GM18951 (cell line): ENCODE measurements around the gene CNTFR.

Experiments used
- POLR2A ChIP-seq: IDR thresholded peaks from 4 replicates; pipeline ENCODE4 v1.6.1; 2011; ENCODE audit warnings: mild to moderate bottlenecking; ENCODE audit not compliant: insufficient read length, insufficient read depth; ENCODE audit errors: extremely low read depth
- in situ Hi-C: fragments of 300-500 bp; cut with MboI; formaldehyde crosslinking; loops from one replicate; pipeline ENCODE4 v1.12.0; 2022; ENCODE audit warnings: low sequenced_read_pairs, mixed read lengths, inconsistent platforms; ENCODE audit not compliant: unreplicated experiment

Gene CNTFR

DNA sequence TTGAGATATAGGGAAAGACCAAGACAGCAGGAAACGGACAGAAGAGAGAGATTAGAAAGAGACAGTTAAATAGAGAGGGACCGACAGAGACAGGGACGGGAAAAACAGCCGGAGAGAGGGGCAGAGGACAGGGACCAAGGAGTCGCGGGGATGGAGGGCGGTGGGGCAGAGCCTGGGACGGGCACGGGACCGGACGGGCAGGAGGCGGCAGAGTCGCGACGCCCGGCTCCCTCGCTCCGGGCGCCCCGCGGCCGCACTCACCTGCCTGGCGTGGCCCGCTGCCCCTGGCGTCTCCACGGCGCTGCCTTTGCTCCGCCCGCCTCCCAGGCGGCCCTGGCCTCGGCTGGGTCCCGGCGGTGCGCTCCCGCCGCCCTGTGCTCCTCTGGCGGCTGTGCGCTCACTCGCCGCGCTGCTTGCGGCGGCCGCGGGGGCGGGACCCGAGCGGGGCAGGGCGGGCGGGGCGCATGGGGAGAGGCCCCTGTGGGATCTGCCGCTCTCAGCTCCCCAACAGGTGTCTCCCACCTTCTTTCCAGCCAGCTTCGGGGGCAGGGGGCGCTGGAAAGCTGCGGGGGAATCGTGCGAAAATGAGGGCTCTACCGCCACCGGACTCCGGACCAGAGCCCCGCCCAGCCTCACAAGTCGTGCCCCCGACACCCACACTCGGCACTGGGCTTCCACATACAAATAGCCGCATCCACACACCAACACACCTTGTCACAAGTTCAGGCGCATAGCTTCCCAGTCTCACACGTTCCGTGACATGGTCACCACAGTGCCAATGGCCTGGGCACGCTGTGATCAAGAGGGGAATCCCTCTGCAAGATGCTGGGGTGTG lies 39.3 kb upstream of the CNTFR start, which contains the start of gene ARID3C:
ARID3C (minus strand) TSS at position 411 of the 835 bp plus-strand sequence. CDS start 1,052 bp downstream, outside the sequence.
- TF ChIP-seq POLR2A: no peak
- in situ Hi-C loops: no loop called here

DNA sequence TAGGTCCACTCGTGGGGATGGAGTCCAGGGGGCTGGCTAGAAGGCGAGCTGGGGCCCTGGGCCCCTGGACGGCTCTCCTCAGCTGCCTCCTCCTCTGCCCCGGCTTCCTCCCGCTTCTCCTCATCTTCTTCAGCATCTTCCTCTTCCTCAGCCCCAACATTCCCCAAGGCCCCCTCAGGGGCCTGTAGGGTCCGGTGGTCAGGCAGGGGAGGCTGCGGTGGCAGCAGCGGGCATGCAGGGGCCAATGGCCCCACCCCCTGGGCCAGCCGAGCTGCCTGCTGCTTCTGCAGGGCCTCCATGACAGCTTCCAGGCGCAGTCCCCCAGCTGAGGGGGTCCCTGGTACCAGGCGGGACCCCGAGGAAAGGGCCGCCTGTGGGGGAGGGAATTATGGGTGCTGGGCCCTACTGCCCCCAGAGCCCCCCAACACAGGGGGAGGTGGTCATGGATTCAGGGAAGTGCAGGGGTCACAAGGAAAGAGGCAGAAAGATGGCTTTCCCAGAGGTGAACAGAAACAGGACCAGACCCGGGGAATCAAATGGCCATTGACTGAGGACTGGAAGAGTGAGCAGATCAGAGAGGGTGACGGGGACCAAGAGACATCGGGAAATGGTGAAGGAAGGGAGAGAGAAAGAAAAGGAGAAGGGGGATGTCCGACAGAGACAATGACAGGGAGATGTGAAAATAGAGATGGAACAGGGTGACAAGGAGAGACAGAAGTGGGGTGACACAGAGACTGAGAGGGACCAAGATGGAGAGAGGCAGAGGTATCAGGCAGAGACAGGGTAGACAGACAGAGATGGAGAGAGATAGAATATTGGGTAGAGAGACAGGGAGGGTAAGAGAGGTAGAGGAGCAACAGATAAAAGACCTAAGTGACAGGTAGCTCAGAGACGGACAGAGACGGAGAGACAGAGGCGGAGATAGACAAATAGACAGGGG lies 38.5 kb upstream of the CNTFR start:
- TF ChIP-seq POLR2A: no peak
- in situ Hi-C loops: no loop called here

DNA sequence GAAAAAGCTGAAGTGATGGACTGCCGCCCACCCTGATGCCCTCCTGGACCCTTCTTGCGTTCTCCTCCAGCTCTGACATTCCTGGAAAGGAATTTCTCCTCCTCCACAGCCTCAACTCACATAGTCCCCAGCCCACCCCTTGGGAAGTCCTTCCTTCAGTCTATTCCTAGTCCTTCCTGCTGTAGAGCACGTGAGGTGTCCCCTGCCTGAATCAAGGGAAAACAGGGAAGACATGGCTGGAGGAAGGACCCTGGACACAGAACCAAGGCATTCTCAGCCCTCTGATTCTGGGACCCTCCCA lies 35.6 kb upstream of the CNTFR start:
- in situ Hi-C loops: no loop called here
- TF ChIP-seq POLR2A: no peak

DNA sequence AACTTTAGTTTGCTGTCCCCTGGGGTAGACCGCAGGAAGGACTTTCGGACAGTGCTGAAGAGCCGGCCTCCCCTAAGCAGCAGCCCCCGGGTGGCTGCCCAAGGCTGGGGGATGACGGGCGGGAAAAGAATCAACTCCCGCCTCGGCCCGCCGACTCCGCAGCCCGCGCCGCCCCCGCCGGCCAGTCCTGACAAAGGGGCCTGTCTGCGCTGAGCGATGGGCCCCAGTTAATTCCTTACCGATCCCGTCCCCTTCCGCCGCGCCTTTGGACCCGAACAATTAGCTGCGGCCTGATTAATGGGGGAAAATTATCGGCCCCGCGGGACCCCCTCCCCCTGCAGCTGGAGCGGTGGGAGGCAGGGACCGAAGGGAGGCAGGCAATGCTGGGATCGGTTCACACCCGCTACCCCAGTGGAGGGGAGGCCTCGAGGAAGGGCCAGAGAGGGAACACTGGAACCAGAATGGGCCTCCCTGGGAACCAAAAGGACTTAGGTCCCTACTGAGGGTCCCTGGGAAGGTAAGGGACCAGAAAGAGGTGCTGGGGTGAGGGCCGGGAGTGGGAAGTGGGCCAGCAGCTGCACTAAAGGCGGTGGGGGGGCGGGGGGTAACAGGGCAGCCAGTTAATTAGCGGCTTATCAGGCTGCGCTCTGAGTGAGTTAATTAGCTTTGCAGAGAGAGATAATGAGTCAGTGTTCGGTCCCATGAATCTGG lies 35.1 kb upstream of the CNTFR start:
- in situ Hi-C loops: no loop called here
- no peak for TF ChIP-seq POLR2A

DNA sequence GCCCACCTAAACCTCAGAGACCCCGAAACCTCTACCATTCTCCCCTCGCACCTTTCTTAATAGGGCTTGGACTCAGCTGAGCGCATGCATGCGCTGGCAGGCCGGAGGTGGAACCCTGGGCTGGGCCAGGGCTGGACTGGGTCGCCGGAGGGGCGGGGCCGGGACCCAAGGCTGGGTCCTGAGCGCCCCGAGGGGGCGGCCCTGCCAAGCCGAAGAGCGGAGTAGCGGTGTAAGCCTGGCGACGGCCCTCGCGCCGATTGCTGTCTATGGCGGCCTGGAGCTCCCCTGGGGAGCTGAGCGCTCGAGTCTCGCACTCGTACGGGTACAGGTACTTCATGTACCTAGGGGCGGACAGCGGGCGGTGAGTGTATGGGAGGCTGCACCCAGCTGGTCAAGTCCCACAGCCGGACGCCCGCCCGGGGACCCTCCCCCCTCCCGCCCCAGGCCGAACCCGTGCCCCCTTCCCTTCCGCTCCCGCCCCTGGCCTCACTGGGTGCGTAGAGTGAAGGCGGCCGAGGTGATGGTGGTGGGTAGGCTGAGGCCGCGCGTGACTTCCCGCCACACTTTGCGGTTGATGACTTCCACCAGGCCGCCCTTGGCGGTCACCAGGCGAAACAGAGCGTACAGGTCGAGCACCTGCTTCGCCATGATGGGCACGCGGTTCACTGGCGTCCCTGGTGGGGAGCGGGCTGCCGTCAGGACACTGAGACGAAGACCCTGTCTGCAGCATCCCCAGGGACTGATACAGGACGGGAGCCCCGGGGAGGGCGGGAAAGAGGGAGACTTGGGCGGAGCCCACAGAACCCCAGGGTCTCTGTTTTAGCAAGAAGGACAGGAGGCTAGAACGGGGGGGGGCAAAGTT lies 34.1 kb upstream of the CNTFR start:
- no peak for TF ChIP-seq POLR2A
- in situ Hi-C loops: no loop called here

DNA sequence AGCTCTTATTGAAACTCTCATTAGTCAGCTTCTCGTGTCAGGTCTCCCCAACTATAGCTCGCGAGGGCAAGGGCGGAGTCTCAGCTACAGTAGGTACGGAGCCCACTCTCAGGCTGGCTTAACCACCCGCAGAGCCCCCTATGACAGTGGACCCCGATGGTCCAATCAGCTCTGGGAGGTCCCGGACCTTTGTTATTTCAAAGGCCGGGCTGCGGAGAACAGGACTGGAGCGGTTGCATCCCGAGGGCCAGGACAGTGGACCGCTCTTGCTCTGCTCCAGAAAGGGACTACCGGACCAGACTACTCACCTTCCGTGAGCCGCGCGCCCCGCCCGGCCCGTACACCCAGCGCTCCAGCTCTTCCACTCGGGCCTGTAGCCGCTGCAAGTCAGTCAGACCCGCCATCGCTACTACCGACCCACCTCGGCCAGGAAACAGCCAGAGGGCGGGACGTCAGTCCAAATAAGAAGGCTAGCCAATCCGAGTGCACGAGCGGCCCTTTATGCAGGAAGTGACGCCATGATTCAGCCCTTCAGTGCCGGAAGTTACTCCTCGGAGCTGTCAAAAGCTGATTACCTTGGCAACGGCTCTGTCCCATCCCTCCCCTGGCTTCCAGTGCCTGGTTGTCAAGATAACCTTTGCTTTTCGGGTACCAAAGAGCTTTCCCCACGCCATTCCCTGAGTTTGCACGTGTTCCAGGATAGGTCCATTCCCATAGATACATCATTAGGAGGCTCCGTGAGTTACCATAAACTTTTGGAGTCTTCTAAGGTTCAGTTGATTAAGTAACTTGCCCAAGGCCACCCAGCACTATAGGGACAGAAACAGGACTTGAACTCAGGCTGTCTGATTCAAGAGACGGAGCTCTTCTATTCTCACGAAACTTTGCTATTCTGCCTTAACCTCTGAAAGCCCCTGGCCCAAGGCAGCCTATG lies 30.8 kb upstream of the CNTFR start, which contains the start of gene DCTN3:
DCTN3 (minus strand) TSS at position 435 of the 934 bp plus-strand sequence; CDS start at position 404, 31 bp downstream.
- peak; percentile 77 for TF ChIP-seq POLR2A
- in situ Hi-C loops: no loop called here

DNA sequence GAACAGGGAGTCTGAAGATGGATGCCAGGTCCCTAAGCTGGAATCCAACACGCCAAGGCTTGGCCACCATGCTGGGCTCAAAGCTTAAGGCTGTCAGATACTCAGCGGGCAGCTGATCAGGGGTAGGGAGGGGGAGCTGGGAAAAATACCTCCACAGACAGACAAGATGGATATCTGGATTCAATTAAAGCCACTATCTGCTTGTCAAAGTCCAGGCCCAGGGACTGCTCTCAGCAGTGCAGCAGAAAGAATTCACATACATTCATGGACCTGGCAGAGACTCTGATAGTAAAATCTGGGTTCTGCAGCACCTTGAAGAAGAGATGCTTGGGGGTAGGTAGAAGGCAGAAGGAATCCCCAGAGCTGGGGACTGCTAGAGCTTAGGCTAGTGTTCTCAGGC lies 25.6 kb upstream of the CNTFR start:
- in situ Hi-C loops: no loop called here
- TF ChIP-seq POLR2A: no peak

DNA sequence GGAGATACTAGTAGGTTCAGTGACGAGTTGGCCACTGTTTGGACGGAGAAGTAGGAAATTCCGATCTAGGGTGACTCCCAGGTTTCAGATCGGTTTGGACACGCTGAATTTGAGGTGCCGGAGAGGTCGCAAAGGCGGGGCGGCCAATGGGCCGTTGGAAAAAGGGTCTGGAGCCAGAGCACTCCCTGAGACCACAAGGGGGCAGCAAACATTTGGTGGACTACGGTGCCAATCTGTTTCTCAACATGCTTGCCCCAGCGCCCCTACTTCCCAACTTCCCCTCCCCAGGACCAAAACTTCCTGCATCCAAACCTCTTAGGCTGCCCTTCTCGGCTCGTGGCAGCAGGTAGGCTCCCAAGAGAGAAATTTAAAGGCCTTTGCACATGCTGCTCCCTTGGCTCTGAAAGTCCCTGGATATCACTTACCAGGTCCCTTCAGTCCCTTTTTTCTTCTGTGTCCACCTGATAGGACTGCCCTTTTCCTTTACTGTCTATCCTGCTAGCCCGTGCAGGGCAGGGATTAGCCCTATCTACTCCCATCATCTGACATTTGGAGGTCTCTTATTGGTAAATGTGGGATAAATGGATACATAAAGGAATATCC lies 23.4 kb upstream of the CNTFR start:
- no peak for TF ChIP-seq POLR2A
- in situ Hi-C loops: no loop called here

DNA sequence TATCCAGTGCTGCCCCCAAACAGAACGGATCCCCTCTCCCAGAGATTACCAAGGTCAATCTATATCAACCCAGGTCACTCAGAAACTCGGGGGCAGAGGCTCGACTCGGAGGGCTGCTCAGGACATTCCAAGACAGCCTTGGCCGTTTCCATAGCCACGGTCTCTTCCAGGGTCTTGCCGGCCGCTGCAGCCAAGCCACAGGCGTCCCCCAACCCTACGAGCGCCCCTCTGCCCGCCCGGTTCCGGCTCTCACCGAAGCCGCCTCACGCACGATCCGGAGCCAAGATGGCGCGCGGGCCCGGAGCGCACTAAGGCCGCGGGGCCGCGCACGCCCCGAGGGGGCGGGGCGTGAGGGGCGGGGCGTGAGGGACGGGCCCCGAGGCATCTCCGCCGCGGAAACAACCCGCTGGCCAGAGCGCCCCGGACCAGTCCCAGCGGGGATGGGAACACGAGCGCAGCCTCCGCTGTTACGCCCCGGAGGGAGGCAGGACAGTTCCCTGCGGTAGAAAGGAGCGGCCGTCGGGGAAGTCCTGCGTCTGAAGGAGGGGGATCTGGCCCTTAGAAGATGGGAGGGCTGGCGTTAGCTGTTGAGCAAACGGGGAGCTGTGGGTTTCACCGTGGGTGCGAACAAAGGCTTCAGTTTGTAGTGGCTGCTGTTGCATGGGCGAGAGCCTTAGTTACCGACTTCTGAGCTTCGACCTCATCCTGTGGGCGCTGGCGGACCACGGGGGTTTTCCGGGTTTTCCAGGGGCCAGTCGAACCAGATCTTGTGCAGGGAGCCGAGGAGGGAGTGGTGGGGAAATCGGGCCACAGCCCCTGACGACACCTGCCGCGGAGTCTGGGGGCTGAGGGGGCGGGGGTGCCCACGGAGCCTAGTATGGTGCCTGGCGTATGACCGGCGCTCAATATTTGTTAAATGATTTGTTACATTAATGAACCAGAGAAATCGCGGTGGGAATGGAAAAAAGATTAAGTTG lies 22.6 kb upstream of the CNTFR start, which contains the start of gene RPP25L:
RPP25L (minus strand) TSS at position 287 of the 977 bp plus-strand sequence. CDS start 801 bp downstream, outside the sequence.
- peak; percentile 94 for TF ChIP-seq POLR2A
- in situ Hi-C loops: no loop called here
